Heart left ventricle (tissue), 13 donors: Measurements from ENCODE around the gene SIN3B.

Source experiments
- POLR2A ChIP-seq, 2 donors: fragments of 450-650 bp; IDR thresholded peaks; one replicate each; pipeline ENCODE4 v1.6.1; 2017; ENCODE audit warnings: antibody characterized with exemption in 2 of 2, mild to moderate bottlenecking in 2 of 2, moderate library complexity in 2 of 2
- TF ChIP-seq, protein P1 (sequence below), 12 donors: fragments of 200-600 bp; sonication (generic) in 4 of 12; IDR thresholded peaks; one replicate each; pipeline versions ENCODE4 v1.5.0 to v1.8.0; 2018 to 2022; ENCODE audit warnings: antibody characterized with exemption in 12 of 12, mild to moderate bottlenecking in 5 of 12
- donor health status: ischemic (EF 13 %, LVEDD 7.1; RV severe dilation, severe dysfunction).
- donor health status: DM: no; HTN: yes; CAD: no.
- donor health status: DM: no; HTN: no; CAD: no.
- donor health status: ischemic (EF 25% LVEDD 6.9; RV normal size, moderate dysfunction).
- donor health status: ischemic (EF 25% LVEDD 5.7; RV mildly dilated, moderate dysfunction).
- donor health status: ischemic (EF 35%, LVEDD 5.7; RV mildly dilated, moderate dysfunction).
- donor health status: nonischemic (EF 11% LVEDD 7.7; RV severe dilation, severe dysfunction).
- donor health status: DM: yes; HTN: yes; CAD: no.
- donor health status: PGD.
- donor health status: ischemic (EF 29% LVEDD 5.4; RV normal size, mild dysfunction).
- donor health status: nonischemic (EF 23%, LVEDD 6.1; RV moderate dilation, normal function).

DNA sequence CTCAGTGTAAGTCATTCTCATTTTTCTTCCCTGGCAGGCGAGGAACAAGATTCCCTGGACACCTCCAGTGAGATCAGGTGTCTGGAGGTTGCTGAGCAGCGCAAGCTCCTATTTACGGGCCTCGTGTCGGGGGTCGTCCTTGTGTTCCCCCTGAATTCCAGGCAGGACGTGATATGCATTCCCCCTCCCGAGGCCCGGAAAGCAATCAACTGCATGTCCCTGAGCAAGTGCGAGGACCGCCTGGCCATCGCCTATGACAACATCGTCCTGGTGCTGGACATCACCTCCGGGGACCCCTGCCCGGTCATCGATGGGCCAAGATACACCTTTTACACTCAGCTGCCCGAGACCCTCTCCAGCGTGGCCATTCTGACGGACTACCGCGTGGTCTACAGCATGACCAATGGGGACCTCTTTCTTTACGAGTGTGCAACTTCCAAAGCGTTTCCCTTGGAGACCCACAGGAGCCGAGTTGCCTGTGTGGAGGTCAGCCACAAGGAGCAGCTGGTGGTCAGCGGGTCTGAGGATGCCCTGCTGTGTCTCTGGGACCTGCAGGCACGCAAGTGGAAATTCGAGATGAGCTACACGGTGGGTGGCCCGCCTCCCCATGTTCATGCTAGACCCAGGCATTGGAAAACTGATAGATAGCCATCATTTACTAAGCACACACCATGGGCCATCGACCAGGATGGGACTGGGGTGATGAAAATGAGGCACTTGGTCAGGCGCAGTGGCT, 21.5 kb upstream of the SIN3B start:
- TF ChIP-seq, protein P1, sequence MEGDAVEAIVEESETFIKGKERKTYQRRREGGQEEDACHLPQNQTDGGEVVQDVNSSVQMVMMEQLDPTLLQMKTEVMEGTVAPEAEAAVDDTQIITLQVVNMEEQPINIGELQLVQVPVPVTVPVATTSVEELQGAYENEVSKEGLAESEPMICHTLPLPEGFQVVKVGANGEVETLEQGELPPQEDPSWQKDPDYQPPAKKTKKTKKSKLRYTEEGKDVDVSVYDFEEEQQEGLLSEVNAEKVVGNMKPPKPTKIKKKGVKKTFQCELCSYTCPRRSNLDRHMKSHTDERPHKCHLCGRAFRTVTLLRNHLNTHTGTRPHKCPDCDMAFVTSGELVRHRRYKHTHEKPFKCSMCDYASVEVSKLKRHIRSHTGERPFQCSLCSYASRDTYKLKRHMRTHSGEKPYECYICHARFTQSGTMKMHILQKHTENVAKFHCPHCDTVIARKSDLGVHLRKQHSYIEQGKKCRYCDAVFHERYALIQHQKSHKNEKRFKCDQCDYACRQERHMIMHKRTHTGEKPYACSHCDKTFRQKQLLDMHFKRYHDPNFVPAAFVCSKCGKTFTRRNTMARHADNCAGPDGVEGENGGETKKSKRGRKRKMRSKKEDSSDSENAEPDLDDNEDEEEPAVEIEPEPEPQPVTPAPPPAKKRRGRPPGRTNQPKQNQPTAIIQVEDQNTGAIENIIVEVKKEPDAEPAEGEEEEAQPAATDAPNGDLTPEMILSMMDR (IDR thresholded peaks at IDR 0.05) = no peak
- no peak for TF ChIP-seq POLR2A (IDR thresholded peaks at IDR 0.05)
